Myocyte (in vitro differentiated cells): ENCODE results near the gene HSD11B1. TPM values are rescaled to one million over a fixed set of nuclear protein-coding genes. Genes with fewer than 3 reads are reported as not detected.

Source experiments
- DNase-seq: peaks from one replicate; pipeline ENCODE4 v3.0.0-alpha.2; 2012; ENCODE audit warnings: low read depth
- polyA plus RNA-seq: library from polyadenylated mRNA; unstranded; fragments of >200 nt; gene quantifications from one replicate; pipeline ENCODE4 v1.2.1, GENCODE V29; 2012; ENCODE audit warnings: missing spikeins
- total RNA-seq: library from RNA; depleted of rRNA; stranded (reverse); fragments of >200 nt; gene quantifications from 2 replicates; pipeline ENCODE4 v1.2.3, GENCODE V29; 2014

The HSD11B1 gene
- total RNA-seq, result 1.2 and 2.0 TPM in 2 replicates
- polyA plus RNA-seq, result 0.63 TPM

- DNase-seq, result no peak
Measured at GRCh38 chr1:209704584-209704983, at the start of gene HSD11B1. TSS of gene HSD11B1 (plus strand) at chr1:209704846. CDS start at chr1:209704943, 97 bp downstream.

DNA sequence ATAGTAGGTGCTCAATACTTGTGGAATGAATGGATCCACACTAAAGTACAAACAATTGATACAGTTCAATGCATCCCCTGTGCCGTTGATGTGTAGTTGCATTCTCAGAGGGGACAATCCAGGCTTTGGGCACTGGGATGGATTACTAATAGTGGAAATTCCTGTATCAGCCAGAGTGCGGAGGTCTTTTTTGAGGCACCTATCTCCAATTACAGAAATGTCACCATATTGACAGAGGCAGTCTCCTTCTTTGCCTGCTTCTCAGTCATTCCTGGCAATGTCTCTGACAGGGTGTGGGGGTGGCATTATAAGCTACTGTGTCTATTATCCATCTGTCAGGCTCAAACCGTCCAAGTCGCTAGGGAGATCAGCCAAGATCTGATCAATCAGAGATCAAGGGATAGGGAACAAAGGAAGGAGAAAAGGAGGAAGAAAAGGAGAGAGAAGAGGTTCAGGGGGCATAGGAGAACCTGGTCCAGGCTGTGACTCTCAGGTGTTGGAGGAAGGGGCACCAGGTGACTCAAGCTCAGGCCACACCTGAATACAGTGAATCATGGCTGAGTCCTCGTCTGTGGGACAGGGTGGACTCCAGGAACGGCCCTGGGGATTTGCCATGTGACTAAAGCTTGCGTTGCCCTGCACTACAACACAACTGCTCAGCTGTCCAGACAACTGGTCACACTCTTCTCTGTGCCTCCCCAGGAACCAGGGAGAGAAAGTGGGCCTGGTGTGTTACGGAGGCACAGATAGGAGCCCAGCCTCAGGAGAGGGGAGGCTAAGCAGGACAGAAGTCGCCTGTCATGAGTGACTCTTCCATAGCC, 49.0 kb upstream of the HSD11B1 start:
- peak; percentile 42 for DNase-seq

DNA sequence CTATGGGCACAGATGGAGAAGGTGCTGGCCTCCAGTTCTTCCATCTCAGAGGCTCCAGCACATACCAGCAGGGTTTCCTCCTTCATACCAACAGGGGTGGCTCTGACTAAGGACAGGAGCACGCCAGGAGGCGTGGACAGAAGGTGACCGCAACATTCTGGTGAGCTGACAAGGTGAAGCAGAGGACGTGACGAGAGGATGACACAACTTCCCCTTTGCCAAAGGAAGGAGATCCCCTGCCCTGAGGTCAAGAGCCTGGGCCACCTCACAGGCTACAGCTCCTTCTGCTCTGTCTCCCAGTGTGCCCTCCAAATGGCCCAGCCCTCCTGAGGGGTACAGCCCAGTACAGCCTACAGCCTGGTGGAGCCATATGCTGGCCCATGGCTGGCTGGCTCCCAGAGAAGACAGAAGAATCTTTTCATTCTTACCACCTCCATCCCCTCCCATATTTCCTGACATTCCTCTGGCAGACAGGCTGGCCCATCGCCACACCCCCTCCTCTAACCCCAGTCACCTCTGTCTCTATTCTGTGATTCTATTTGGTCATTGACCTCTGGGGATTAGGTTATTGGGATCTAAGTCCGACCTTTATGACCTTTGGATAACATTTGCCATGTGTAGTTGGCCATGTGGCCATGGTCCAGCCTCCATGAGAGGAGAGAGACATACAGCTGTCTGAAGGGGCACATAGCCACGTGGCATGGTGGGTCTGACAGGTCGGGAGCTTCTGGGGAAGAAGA, 47.3 kb upstream of the HSD11B1 start:
- no peak for DNase-seq

GRCh38 chr1:209657918-209658317, 46.7 kb upstream of the HSD11B1 start:
- DNase-seq, result no peak

GRCh38 chr1:209659909-209660308, 44.7 kb upstream of the HSD11B1 start:
- no peak for DNase-seq

GRCh38 chr1:209661071-209661470, 43.6 kb upstream of the HSD11B1 start:
- no peak for DNase-seq

- no peak for DNase-seq
Measured at GRCh38 chr1:209662879-209663327, 41.7 kb upstream of the HSD11B1 start.

DNA sequence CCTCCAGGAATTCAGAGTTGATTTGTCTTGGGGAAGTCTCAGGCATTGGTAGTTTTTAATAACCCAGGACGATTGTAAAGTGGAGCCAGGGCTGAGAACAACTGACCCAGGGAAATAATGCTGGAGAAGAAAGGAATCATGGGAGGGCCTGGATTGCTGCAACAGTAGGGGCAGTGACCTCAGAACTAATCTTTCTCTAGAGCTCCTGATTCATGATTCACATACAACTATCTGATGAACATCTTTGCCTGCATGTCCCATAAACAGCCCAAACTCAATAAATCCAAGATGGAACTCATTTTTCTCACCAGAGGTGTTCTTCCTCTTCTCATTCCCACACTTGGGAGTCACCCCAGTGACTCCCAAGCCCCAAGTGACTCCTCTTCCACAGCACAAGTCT, 37.5 kb upstream of the HSD11B1 start:
- no peak for DNase-seq

GRCh38 chr1:209667708-209668107, 36.9 kb upstream of the HSD11B1 start:
- DNase-seq, result no peak

GRCh38 chr1:209670441-209671082, 34.1 kb upstream of the HSD11B1 start:
- DNase-seq, result no peak

DNA sequence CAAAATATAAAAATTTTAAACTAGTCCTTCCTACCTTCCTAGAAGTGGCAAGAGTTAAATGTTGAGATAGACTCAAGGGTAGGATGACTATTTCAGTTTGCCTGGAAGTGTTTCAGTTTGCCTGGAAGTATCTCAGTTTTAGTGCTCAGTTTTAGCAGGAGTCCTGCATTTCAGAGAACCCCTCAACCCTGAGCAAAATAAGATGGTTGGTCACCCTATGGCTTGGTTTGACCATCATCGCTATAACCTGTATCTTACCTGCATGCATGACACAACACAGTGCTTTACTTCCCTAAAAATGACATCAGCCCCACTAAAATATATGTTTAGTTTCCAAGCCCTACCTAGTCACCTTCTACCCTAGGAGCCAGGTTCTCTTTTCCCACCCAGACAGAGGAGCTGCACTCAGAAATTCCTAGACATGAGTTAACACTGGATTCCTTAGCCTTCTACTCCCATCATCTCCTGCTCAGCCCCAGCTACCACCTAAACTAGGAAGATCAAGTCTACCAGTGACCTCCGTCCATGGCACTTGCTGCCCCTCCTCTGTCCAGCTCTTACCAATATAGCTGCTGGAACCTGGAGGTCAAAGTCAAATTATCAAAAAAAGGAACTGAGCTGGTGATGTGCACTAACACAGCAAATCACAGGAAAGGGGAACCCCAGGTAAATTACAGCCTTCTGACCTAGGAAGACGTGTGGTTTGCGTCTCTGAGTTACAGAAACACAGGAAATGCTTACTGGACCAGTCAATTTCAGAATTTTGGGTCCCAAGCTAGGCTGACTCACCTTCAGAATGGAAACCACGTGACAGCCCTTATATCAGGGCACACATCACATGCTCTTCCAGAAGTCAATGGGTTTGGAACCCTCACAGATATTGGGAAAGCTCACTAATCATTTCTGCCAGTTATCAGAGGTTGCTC, 31.7 kb upstream of the HSD11B1 start:
- no peak for DNase-seq

DNA sequence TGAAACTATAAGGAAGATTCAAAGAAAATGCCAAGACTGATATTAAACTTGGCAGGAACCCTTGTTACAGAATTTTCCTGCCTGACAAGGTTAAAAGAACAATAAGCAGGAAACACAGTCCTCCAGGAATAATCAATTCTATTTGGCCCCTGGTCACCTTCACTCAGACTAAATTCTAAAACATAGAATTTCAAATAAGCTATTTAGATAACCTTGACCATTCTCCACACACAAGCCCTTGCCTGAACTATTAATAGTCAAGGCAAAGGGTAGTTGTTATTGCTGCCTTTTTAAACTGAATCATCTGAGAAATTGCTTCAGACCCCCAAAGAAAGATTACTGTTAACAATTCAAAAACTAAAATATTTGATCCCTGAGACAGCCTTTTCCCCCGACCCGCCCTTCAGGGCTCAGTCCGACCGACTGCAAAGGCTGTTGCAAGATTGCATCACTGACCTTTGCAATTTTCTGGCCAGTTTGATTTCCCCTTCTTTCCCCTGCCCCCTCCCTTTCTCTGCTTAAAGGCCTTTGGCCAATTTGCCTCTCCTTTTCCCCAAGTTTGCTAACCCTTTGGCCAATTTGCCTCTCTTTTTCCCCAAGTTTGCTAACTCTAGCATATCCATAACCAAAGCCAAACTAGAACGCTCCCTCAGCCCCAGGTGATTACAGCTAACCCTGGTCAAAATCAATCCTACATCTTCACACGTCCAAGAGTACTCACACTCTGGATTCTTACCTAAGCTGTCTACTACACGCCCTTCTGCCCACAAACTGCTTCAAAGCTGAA, 30.8 kb upstream of the HSD11B1 start:
- no peak for DNase-seq

DNA sequence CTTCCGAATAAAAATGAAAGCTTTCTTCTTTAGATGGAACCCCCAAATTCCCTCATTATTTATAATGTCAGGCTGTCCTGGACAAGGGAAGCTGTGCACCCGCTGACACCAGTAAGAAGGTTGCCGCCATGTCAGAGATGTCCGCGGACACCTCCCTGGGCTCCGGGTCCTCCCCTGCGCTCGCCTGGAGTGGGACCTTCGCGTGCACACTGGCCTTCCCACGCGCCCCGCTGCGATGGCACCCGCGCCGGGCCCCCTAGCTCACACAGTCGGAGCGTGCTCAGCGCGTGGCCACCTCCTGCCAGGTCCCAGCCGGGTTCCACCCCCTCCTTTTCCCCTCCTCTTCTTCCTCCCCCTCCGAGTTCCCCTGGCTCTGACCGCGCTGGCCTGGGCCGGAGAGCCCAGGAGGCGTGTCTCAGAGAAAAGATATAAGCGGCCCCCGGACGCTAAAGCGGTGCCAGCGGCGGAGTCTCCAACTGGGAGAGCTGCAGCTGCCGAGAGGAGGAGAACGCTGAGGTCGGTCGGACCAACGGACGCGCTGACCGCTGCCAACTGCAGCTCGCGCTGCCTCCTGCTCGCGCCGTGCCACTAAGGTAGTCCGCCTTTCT, 29.6 kb upstream of the HSD11B1 start, which contains the start of gene G0S2:
TSS of gene G0S2 (plus strand) at position 456 of the 608 bp plus-strand sequence. CDS start 273 bp downstream, outside the sequence.
- DNase-seq, result peak; percentile 83

GRCh38 chr1:209675565-209676154, 29.0 kb upstream of the HSD11B1 start:
- no peak for DNase-seq

DNA sequence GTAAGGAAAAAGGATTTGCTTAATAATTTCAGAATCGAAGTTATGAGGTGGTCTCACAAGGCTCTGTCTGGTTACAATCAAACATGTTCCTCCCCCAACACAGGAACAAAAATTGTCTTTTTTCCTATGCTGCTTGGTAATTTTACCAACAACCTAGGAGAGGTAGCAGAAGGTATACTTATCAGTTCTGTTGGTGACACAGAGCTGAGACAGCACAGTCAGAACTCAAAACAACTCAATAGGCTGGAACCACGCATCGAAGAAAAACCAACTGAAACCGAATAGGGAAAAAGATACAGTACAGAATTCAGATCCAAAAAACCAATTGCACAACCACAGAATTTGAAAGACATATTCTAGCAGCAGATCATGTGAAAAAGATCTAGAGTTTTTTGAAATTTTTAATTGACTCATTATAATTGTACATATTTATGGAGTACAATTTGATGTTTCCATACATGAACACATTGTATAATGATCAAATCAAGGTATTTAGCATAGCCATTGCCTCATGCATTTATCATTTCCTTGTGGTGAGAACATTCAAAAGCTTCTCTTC, 25.6 kb upstream of the HSD11B1 start:
- DNase-seq, result no peak

DNA sequence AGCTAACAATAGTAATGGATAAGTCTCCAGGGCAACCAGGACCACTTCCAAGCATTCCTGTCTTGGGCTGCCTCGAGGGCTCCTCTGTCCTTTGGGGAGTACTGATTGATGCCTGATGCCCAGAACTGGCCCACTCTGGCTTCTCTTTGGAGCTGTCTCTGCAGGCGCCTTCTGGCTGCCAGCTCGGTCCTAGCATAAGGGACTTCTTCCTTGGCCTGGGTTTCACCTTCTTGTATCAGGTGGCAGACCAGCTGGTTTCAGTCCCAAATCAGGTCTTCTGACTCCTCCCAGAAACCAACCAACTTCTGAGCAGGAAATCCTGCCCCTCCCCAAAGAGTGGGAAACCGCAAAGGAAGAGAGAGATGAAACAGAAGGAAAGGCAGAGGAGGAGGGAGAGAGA, 18.8 kb upstream of the HSD11B1 start:
- DNase-seq, result no peak

GRCh38 chr1:209686322-209686721, 18.3 kb upstream of the HSD11B1 start:
- no peak for DNase-seq

DNA sequence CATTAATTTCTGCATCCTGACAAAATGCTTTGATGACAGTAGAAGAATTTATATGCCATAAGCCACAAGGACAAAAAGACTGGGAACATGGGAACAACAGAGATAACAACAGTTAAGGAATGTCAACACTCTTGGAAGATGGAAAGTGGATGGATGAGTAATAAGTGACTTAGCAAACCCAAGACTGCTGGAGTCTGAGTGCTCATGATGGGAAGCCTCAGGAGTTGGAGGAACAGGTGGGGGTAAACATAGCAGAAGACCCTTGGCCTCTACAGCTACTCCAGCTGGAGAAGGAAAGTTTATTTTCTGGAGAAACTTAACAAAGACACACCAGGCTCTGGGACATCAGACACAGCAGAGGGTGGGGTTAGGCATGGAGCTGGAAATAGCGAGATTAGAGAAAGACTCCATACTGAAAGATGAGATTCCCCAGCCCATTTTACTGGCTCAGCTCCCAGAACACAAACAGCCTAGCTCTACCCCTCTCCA, 15.9 kb upstream of the HSD11B1 start:
- DNase-seq, result peak; percentile 41
